ENCODE data around the gene CDC7. TPM values are rescaled to one million over a fixed set of nuclear protein-coding genes. Genes with fewer than 3 reads are reported as not detected.

CDC7 gene
- total and polyA plus RNA-seq, 2 of the 13 experiments (the other 11 are each of a cell fraction or from before 2014, with no cell fraction given): 2.5 to 12.6 TPM

- TF ChIP-seq ATF4 (CRISPR knock-in tag; IDR thresholded peaks at IDR 0.05) (no peak), MXD3 (CRISPR knock-in tag; IDR thresholded peaks at IDR 0.05) (no peak), THYN1 (CRISPR knock-in tag; IDR thresholded peaks at IDR 0.05; ENCODE audit: borderline replicate concordance, low read depth) (no peak), ZNF329 (CRISPR knock-in tag; IDR thresholded peaks at IDR 0.05; ENCODE audit: low read depth) (no peak), ATRX (CRISPR knock-in tag; IDR thresholded peaks at IDR 0.05; ENCODE audit: borderline replicate concordance) (no peak), ATAD3A (CRISPR knock-in tag; IDR thresholded peaks at IDR 0.05) (no peak), ZNF710 (CRISPR knock-in tag; IDR thresholded peaks at IDR 0.05; ENCODE audit: borderline replicate concordance) (no peak), ZNF800 (CRISPR knock-in tag; IDR thresholded peaks at IDR 0.05) (no peak)
These were observed 6.7 kb downstream of the CDC7 start (continued) for GRCh38 chr1:91507328-91507727.

Measured in HepG2 (cell line).